ENCODE measurements around the gene ITPR3. TPM values are rescaled to one million over a fixed set of nuclear protein-coding genes. Genes with fewer than 3 reads are reported as not detected.

The ITPR3 gene
- total and polyA plus RNA-seq, 4 donors = 36.7 to 89.5 (median 44.4) TPM

- ATAC-seq (ENCODE audit: insufficient read depth, low FRiP score) (no peak), DNase-seq (no peak)
- no peak overlapping the region for H3K4me3 ChIP-seq
- peak overlapping the region in 1 of 2 donors; percentile 81 for H3K27ac ChIP-seq (ENCODE audit: low read depth in 1 of 2, low read length in 1 of 2)
- 91 to 96% methylated on average over 6 of the region's 6 CpGs for WGBS, 2 donors
- H3K4me1 ChIP-seq (ENCODE audit: control insufficient read depth in 5 of 5, insufficient read depth in 5 of 5, low read length in 5 of 5) = peaks cover 0 to 7% (median 3%) of the 10 kb centered on the region in 5 donors
- H3K9me3 ChIP-seq (ENCODE audit: control insufficient read depth in 4 of 4, insufficient read depth in 3 of 4, low read length in 3 of 4) = no peaks in the 10 kb centered on the region
- H3K36me3 ChIP-seq (ENCODE audit: control insufficient read depth in 4 of 4, insufficient read depth in 4 of 4, low read length in 4 of 4) = no peaks in the 10 kb centered on the region
- TF ChIP-seq, protein P1, sequence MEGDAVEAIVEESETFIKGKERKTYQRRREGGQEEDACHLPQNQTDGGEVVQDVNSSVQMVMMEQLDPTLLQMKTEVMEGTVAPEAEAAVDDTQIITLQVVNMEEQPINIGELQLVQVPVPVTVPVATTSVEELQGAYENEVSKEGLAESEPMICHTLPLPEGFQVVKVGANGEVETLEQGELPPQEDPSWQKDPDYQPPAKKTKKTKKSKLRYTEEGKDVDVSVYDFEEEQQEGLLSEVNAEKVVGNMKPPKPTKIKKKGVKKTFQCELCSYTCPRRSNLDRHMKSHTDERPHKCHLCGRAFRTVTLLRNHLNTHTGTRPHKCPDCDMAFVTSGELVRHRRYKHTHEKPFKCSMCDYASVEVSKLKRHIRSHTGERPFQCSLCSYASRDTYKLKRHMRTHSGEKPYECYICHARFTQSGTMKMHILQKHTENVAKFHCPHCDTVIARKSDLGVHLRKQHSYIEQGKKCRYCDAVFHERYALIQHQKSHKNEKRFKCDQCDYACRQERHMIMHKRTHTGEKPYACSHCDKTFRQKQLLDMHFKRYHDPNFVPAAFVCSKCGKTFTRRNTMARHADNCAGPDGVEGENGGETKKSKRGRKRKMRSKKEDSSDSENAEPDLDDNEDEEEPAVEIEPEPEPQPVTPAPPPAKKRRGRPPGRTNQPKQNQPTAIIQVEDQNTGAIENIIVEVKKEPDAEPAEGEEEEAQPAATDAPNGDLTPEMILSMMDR (IDR thresholded peaks at IDR 0.05; ENCODE audit: control extremely low read depth, extremely low read depth) = no peak
- no peaks in the 10 kb centered on the region for H3K27me3 ChIP-seq (ENCODE audit: control insufficient read depth in 3 of 3, insufficient read depth in 3 of 3, low read length in 2 of 3)
- H3K9ac ChIP-seq (ENCODE audit: insufficient read depth in 1 of 2, low read length in 2 of 2) = no peak overlapping the region
Measured at GRCh38 chr6:33729059-33729458, 107.9 kb downstream of the ITPR3 start.

GRCh38 chr6:33730611-33731010 lies 109.5 kb downstream of the ITPR3 start:
- Histone ChIP-seq H3K27ac (ENCODE audit: low read depth in 1 of 2, low read length in 1 of 2) (peak overlapping the region in 1 of 2 donors; percentile 61), H3K4me3 (no peak overlapping the region), H3K9me3 (ENCODE audit: control insufficient read depth in 4 of 4, insufficient read depth in 3 of 4, low read length in 3 of 4) (no peaks in the 10 kb centered on the region), H3K36me3 (ENCODE audit: control insufficient read depth in 4 of 4, insufficient read depth in 4 of 4, low read length in 4 of 4) (peaks cover 0 to 4% (median 0%) of the 10 kb centered on the region in 4 donors), H3K27me3 (ENCODE audit: control insufficient read depth in 3 of 3, insufficient read depth in 3 of 3, low read length in 2 of 3) (no peaks in the 10 kb centered on the region), H3K9ac (ENCODE audit: insufficient read depth in 1 of 2, low read length in 2 of 2) (no peak overlapping the region), H3K4me1 (ENCODE audit: control insufficient read depth in 5 of 5, insufficient read depth in 5 of 5, low read length in 5 of 5) (no peaks in the 10 kb centered on the region)
- DNase-seq (no peak), ATAC-seq (ENCODE audit: insufficient read depth, low FRiP score) (no peak)
- WGBS, 2 donors = 77 to 82% methylated on average over 10 of the region's 10 CpGs
- TF ChIP-seq, protein P1 (IDR thresholded peaks at IDR 0.05; ENCODE audit: control extremely low read depth, extremely low read depth) = no peak

- H3K9ac ChIP-seq (ENCODE audit: insufficient read depth in 1 of 2, low read length in 2 of 2) = no peak overlapping the region
- DNase-seq = no peak
- 77 to 82% methylated on average over 7 of the region's 7 CpGs for WGBS, 2 donors
- no peaks in the 10 kb centered on the region for H3K9me3 ChIP-seq (ENCODE audit: control insufficient read depth in 4 of 4, insufficient read depth in 3 of 4, low read length in 3 of 4)
- TF ChIP-seq, protein P1 (IDR thresholded peaks at IDR 0.05; ENCODE audit: control extremely low read depth, extremely low read depth) = no peak
- H3K4me1 ChIP-seq (ENCODE audit: control insufficient read depth in 5 of 5, insufficient read depth in 5 of 5, low read length in 5 of 5) = no peaks in the 10 kb centered on the region
- peaks cover 0 to 4% (median 0%) of the 10 kb centered on the region in 4 donors for H3K36me3 ChIP-seq (ENCODE audit: control insufficient read depth in 4 of 4, insufficient read depth in 4 of 4, low read length in 4 of 4)
- peak overlapping the region in 1 of 2 donors; percentile 61 for H3K27ac ChIP-seq (ENCODE audit: low read depth in 1 of 2, low read length in 1 of 2)
- no peak for ATAC-seq (ENCODE audit: insufficient read depth, low FRiP score)
- H3K27me3 ChIP-seq (ENCODE audit: control insufficient read depth in 3 of 3, insufficient read depth in 3 of 3, low read length in 2 of 3) = no peaks in the 10 kb centered on the region
- H3K4me3 ChIP-seq = no peak overlapping the region
Measured at GRCh38 chr6:33731035-33731434, 109.9 kb downstream of the ITPR3 start.

- 68 to 86% methylated on average over 9 of the region's 9 CpGs for WGBS, 2 donors
- no peak for ATAC-seq (ENCODE audit: insufficient read depth, low FRiP score)
- no peak overlapping the region for H3K4me3 ChIP-seq
- H3K9ac ChIP-seq (ENCODE audit: insufficient read depth in 1 of 2, low read length in 2 of 2) = no peak overlapping the region
- peak overlapping the region; percentile 1 to 61 for H3K27ac ChIP-seq (ENCODE audit: low read depth in 1 of 2, low read length in 1 of 2)
- no peak for DNase-seq
- no peaks in the 10 kb centered on the region for H3K4me1 ChIP-seq (ENCODE audit: control insufficient read depth in 5 of 5, insufficient read depth in 5 of 5, low read length in 5 of 5)
- no peaks in the 10 kb centered on the region for H3K27me3 ChIP-seq (ENCODE audit: control insufficient read depth in 3 of 3, insufficient read depth in 3 of 3, low read length in 2 of 3)
- TF ChIP-seq, protein P1 (IDR thresholded peaks at IDR 0.05; ENCODE audit: control extremely low read depth, extremely low read depth) = no peak
- H3K36me3 ChIP-seq (ENCODE audit: control insufficient read depth in 4 of 4, insufficient read depth in 4 of 4, low read length in 4 of 4) = peaks cover 0 to 4% (median 0%) of the 10 kb centered on the region in 4 donors
- H3K9me3 ChIP-seq (ENCODE audit: control insufficient read depth in 4 of 4, insufficient read depth in 3 of 4, low read length in 3 of 4) = no peaks in the 10 kb centered on the region
Measured at GRCh38 chr6:33731751-33732282, 110.7 kb downstream of the ITPR3 start.
